Breast epithelium (tissue), 4 donors: ENCODE measurements around the gene GALNT16. TPM values are rescaled to one million over a fixed set of nuclear protein-coding genes. Genes with fewer than 3 reads are reported as not detected.

Source experiments
- DNase-seq, 2 donors: peaks; one replicate each; pipeline ENCODE4 v3.0.0-alpha.2; 2019; ENCODE audit warnings: low spot score in 2 of 2
- H3K27ac ChIP-seq, 2 donors: fragments of 200-600 bp; sonication (generic) in 1 of 2; one replicate each; pipeline ENCODE4 v1.5.1; 2016 to 2019; ENCODE audit warnings: mild to moderate bottlenecking in 1 of 2
- H3K27me3 ChIP-seq, 2 donors: fragments of 200-600 bp; sonication (generic) in 1 of 2; one replicate each; pipeline versions ENCODE4 v1.5.1 to v1.6.0; 2017 to 2019; ENCODE audit warnings: control low read depth in 1 of 2, mild to moderate bottlenecking in 1 of 2
- H3K36me3 ChIP-seq: fragments of 200-600 bp; one replicate; pipeline ENCODE4 v1.5.1; 2019
- H3K4me1 ChIP-seq, 2 donors: fragments of 200-600 bp; sonication (generic); one replicate each; pipeline ENCODE4 v1.5.1; 2016 to 2019; ENCODE audit warnings: control low read depth in 1 of 2
- H3K4me3 ChIP-seq, 3 donors: fragments of 200-600 bp; sonication (generic); 1 replicate in 2 of 3; 2 replicates in 1 of 3; pipeline ENCODE4 v1.5.1; 2016 to 2019; ENCODE audit warnings: mild to moderate bottlenecking in 3 of 3, moderate library complexity in 2 of 3
- H3K9me3 ChIP-seq, 2 donors: fragments of 200-600 bp; sonication (generic) in 1 of 2; one replicate each; pipeline ENCODE4 v1.5.1; 2016 to 2019; ENCODE audit warnings: control low read depth in 1 of 2
- CTCF ChIP-seq, 3 donors: fragments of 450-650 bp; IDR thresholded peaks; one replicate each; pipeline ENCODE4 v1.5.1; 2016 to 2017; ENCODE audit warnings: antibody characterized with exemption in 3 of 3, mild to moderate bottlenecking in 3 of 3, moderate library complexity in 3 of 3
- POLR2A ChIP-seq: fragments of 450-650 bp; IDR thresholded peaks from one replicate; pipeline ENCODE4 v1.6.1; 2016; ENCODE audit warnings: antibody characterized with exemption, mild to moderate bottlenecking, moderate library complexity
- POLR2AphosphoS5 ChIP-seq, 3 donors: sonication (generic); formaldehyde crosslinking; IDR thresholded peaks; one replicate each; pipeline ENCODE4 v1.6.1; 2017; ENCODE audit warnings: antibody characterized with exemption in 3 of 3
- intact Hi-C: fragments of 100-400 bp; cut with DNase I; formaldehyde crosslinking; loops from one replicate; pipeline ENCODE4 v1.15.1; 2023; ENCODE audit warnings: low total_unique reads
- total RNA-seq, 3 donors: library from RNA; depleted of rRNA; stranded (reverse); fragments of >200 nt; gene quantifications; one replicate each; pipeline ENCODE4 v1.1.0, GENCODE V29; 2016

Gene GALNT16
- total RNA-seq, 3 donors from 2014 or later = 6.3 to 20.6 (median 8.8) TPM

GRCh38 chr14:69374235-69374634 is 114.3 kb downstream of the GALNT16 start:
- no peak for DNase-seq
- no peak overlapping the region for H3K4me3 ChIP-seq
- intact Hi-C loops = loop anchor here (2.0 kb wide), 1 partner anchor 33 kb away; no protein-coding TSS in a partner anchor
- H3K27ac ChIP-seq = no peak overlapping the region
- no peak for TF ChIP-seq POLR2AphosphoS5 (IDR thresholded peaks at IDR 0.05)
- TF ChIP-seq CTCF (IDR thresholded peaks at IDR 0.05) = no peak
- no peak for TF ChIP-seq POLR2A
- H3K9me3 ChIP-seq = no peaks in the 10 kb centered on the region
- no peaks in the 10 kb centered on the region for H3K36me3 ChIP-seq
- H3K27me3 ChIP-seq = no peaks in the 10 kb centered on the region
- H3K4me1 ChIP-seq = no peaks in the 10 kb centered on the region

DNA sequence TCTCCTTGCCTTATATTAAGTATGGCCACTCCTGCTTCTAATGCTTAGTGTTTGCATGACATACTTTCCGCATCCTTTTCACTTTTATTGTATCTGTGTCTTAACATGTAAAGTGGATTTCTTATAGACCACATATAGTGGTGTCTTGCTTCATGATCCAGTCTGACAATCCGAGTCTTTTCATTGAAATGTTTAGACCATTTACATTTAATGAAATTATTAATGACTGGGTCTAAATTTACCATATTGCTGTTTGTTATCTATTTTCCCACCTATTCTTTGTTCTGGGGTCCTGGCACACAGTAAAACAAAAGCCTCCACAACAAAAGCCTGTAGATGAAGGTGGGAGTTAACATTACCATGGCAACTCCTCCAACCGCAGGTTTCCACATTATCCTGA is 115.2 kb downstream of the GALNT16 start:
- Histone ChIP-seq H3K4me1 (no peaks in the 10 kb centered on the region), H3K27ac (no peak overlapping the region), H3K36me3 (no peaks in the 10 kb centered on the region), H3K9me3 (no peaks in the 10 kb centered on the region), H3K4me3 (no peak overlapping the region), H3K27me3 (no peaks in the 10 kb centered on the region)
- no peak for DNase-seq
- TF ChIP-seq CTCF (IDR thresholded peaks at IDR 0.05) = no peak
- TF ChIP-seq POLR2AphosphoS5 (IDR thresholded peaks at IDR 0.05) = no peak
- no peak for TF ChIP-seq POLR2A
- intact Hi-C loops = loop anchor here (2.0 kb wide), 1 partner anchor 32 kb away; no protein-coding TSS in a partner anchor

- H3K36me3 ChIP-seq = no peaks in the 10 kb centered on the region
- no peak overlapping the region for H3K27ac ChIP-seq
- H3K4me3 ChIP-seq = no peak overlapping the region
- intact Hi-C loops = loop anchor here (2.0 kb wide), 1 partner anchor 31 kb away; no protein-coding TSS in a partner anchor
- no peak for TF ChIP-seq POLR2A
- no peak for TF ChIP-seq POLR2AphosphoS5 (IDR thresholded peaks at IDR 0.05)
- no peak for TF ChIP-seq CTCF (IDR thresholded peaks at IDR 0.05)
- H3K4me1 ChIP-seq = no peaks in the 10 kb centered on the region
- H3K27me3 ChIP-seq = no peaks in the 10 kb centered on the region
- H3K9me3 ChIP-seq = no peaks in the 10 kb centered on the region
- DNase-seq = no peak
Observed at GRCh38 chr14:69375722-69376121, 115.8 kb downstream of the GALNT16 start.

DNA sequence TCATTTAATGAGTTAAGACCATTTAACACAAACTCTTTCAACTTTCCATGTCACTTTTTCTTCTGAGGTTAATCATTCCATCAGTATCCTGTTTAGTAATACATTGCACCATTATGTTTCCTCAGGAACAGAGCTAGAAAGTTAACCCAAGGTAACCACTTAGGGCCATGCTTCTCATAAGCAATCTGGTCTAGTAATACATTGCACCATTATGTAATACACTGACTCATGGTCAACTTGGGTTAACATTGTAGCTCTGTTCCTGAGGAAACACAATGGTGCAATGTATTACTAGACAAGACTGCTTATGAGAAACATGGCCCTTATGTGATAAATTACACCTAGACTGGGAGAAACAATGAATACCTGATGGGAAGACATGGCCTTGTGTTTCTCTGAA is 116.5 kb downstream of the GALNT16 start:
- Histone ChIP-seq H3K36me3 (no peaks in the 10 kb centered on the region), H3K27ac (no peak overlapping the region), H3K4me3 (no peak overlapping the region), H3K9me3 (no peaks in the 10 kb centered on the region), H3K27me3 (no peaks in the 10 kb centered on the region), H3K4me1 (no peaks in the 10 kb centered on the region)
- no peak for TF ChIP-seq POLR2A
- no peak for TF ChIP-seq POLR2AphosphoS5 (IDR thresholded peaks at IDR 0.05)
- TF ChIP-seq CTCF (IDR thresholded peaks at IDR 0.05) = no peak
- intact Hi-C loops = no loop called here
- DNase-seq = no peak

DNA sequence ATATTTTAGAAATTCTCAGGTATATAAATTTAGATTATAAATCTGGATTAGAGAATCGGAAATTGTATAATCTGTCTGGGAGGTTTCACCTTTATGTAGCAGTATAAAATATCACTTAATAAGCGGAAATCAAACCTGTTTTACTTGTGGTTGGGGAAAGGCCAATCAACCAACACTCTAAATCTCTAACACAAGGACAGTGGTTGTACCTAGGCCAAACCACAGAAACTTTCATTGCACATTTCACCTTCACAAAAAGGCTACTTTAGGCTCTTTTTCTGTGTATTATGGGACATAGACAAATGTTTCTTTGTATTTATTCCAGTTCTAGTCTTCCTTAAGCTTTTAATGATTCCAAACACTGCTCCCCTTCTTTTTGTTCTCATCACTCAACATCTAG is 118.3 kb downstream of the GALNT16 start:
- Histone ChIP-seq H3K27me3 (no peaks in the 10 kb centered on the region), H3K9me3 (no peaks in the 10 kb centered on the region), H3K4me1 (no peaks in the 10 kb centered on the region), H3K4me3 (no peak overlapping the region), H3K36me3 (no peaks in the 10 kb centered on the region), H3K27ac (no peak overlapping the region)
- DNase-seq = no peak
- intact Hi-C loops = no loop called here
- TF ChIP-seq CTCF (IDR thresholded peaks at IDR 0.05) (no peak), POLR2A (no peak), POLR2AphosphoS5 (IDR thresholded peaks at IDR 0.05) (no peak)
